Measurements from ENCODE around the gene HOXD11.

DNA sequence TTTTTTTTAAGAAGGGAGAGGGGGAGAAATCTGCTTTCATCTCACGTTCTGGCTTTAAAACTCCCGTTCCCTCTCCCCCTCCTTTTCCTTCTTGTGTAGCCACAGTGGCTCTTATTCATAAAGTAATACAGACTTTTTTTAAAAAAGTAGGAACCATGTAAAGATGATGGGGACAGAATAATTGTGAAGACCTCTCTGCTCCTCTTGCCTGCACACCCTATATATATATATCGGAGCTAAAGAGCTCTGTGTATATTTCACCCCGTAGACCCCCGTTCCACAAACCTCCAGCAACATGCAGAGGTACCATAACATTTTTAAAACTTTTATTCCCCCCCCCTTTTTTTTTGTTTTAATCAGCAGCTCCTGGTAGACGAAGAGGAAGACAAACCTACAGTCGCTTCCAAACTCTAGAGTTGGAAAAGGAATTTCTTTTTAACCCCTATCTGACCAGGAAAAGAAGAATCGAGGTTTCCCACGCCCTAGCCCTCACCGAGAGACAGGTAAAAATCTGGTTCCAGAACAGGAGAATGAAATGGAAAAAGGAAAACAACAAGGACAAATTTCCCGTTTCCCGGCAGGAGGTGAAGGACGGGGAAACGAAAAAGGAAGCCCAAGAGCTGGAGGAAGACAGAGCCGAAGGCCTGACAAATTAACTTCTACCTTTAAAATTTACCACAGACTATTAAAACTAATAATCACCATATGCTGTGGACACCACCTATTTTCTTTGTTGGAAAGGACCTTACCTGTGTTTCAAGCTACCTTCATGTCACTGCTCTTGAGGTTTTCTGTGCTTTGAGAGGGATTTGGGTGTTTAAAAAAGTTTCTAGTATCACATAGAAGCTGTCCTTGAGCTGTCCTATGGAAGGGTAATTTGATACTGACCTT, 24.1 kb downstream of the HOXD11 start:
- no peak for TF ChIP-seq CTCF (IDR thresholded peaks at IDR 0.05; ENCODE audit: borderline replicate concordance, extremely low read depth, low read length, poor library complexity, severe bottlenecking)
- TF ChIP-seq EZH2 (IDR thresholded peaks at IDR 0.05; ENCODE audit: borderline replicate concordance, low read depth, low read length, severe bottlenecking): no peak

Data from DND-41 (cell line).